ENCODE results near the gene CERK.

- no peak for TF ChIP-seq EZH2 (conservative IDR thresholded peaks at IDR 0.05; ENCODE audit: low read depth, low read length)
- TF ChIP-seq POLR2A (IDR thresholded peaks at IDR 0.05; ENCODE audit: insufficient read depth in 1 of 2, low read depth in 2 of 2, low read length in 2 of 2), result no peak
- no peak for TF ChIP-seq ISL2 (CRISPR knock-in tag; IDR thresholded peaks at IDR 0.05)
- TF ChIP-seq CTCF (CRISPR knock-in tag; IDR thresholded peaks at IDR 0.05), result no peak
- no peak for TF ChIP-seq ZNF629 (CRISPR knock-in tag; conservative IDR thresholded peaks at IDR 0.05)
- TF ChIP-seq ZBTB26 (CRISPR knock-in tag; IDR thresholded peaks at IDR 0.05; ENCODE audit: borderline replicate concordance), result no peak
- TF ChIP-seq RBM22 (optimal IDR thresholded peaks at IDR 0.05; ENCODE audit: low read length), result no peak
- no peak for TF ChIP-seq GABPA (IDR thresholded peaks at IDR 0.05; ENCODE audit: low read depth, low read length)
- no peak for TF ChIP-seq GABPA (CRISPR knock-in tag; IDR thresholded peaks at IDR 0.05; ENCODE audit: low read depth)
- no peak for TF ChIP-seq ZNF282 (IDR thresholded peaks at IDR 0.05; ENCODE audit: partially characterized antibody)
- no peak for TF ChIP-seq ZFP36L2 (CRISPR knock-in tag; IDR thresholded peaks at IDR 0.05)
- no peak for TF ChIP-seq ZNF530 (CRISPR knock-in tag; IDR thresholded peaks at IDR 0.05; ENCODE audit: low read depth)
These were observed 49.1 kb downstream of the CERK start for GRCh38 chr22:46688949-46689348.

All from HepG2 (cell line).